HG03342 (cell line): ENCODE results near the gene COL7A1.
"Not testable (repeated sequence)": the region's sequence is repeated elsewhere in the genome, so short reads cannot be mapped to it uniquely, and the experiment has no call there.

ENCODE experiments used
- ATAC-seq: cut with Tn5 transposase; IDR thresholded peaks from one replicate; pipeline ENCODE4 v1.9.1; 2021; ENCODE audit warnings: mild to moderate bottlenecking, moderate library complexity; ENCODE audit not compliant: unreplicated experiment

Gene COL7A1

GRCh38 chr3:48564667-48565066 lies 30.5 kb downstream of the COL7A1 start:
- no peak for ATAC-seq

DNA sequence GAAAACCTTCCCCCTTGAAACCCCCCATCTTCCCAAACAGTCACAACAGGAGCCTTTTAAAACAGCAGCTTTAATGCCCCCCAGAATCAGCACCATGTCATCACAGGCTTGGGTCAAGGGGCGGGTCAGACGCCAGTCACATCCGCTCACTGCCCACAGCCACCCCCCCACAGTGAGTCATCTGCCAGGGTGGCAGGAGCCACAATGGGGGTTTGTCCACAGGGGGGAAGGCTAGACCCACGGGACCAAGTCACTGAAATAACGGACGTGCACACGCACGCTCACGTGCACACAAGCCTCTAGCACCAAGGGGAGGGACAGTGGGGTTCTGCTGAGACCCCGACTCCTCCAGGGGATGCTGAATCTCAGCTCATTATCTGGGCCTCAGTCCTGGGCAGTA lies 31.1 kb downstream of the COL7A1 start:
- no peak for ATAC-seq

- no peak for ATAC-seq
Measured at GRCh38 chr3:48563382-48563918, 31.7 kb downstream of the COL7A1 start, which contains the start of gene UCN2. UCN2 (minus strand) TSS chr3:48563781; CDS start chr3:48563124, 657 bp downstream.

- ATAC-seq = no peak
Measured at GRCh38 chr3:48562367-48563095, 32.6 kb downstream of the COL7A1 start.

DNA sequence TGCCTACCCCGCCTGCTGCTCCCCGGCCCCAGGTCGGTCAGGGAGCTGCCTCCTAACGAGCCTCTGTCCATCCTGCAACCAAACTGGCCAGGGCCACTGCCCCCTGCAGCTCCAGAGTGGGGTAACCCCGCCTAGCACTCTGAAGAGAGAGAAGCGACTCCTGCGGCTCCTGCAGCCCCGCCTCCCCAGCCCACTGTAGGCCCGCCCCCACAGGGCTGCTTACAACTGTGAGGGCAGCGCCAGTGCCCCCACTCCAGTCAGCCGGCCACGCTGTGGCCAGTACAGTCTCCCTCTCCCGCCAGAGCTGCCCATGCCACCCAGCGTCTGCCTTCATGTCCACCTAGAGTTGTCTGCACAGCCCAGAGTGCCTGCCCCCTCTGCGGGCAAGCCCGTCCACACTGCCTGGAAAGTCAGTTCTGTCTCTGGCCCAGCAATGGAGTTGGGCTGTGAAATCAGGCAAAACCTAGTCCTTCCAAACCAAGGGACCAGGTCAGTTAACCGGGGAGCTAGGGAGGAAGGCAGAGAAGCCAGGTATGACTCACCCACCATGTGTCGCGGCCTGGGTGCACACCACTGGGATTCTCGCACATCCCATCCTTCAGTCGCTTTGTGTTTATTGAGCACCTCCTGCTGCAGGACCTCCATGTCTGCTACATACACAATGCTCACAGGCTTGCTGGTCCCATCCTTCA lies 33.9 kb downstream of the COL7A1 start:
- ATAC-seq = no peak

GRCh38 chr3:48560648-48561018 lies 34.5 kb downstream of the COL7A1 start:
- no peak for ATAC-seq

DNA sequence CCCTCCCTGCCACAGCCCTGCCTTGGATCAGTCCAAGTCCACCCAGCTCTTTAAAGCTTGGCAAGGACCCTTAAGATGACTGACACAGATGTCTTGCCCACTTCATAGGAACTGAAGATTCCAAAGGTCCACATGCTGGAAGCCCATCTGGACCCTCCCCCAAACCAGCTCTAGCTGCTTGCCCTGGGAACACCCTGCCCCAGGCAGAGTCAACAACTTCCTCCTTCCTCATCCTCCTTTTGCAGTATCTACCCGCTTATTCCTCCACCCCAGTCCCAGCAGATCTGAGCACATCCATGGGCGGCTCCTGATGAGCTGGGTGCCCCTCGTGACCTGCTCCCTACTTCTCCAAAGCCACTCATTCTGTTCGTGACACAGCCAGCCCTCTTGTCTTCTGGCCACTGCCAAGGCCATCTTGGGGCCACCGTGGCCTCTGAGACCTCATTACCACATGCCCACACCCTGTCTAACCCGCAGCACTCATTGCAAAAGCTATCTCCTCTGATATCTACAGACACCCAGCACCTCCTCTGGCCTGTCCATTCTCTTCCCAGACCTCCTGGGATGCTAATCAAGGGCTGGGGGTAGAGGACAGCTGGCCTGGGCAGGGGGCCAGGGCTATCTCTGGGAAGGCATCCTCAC lies 36.5 kb downstream of the COL7A1 start:
- no peak for ATAC-seq

GRCh38 chr3:48556796-48557626 lies 38.1 kb downstream of the COL7A1 start, which contains the start of gene PFKFB4:
PFKFB4 (minus strand) TSS chr3:48556803; CDS start chr3:48556777, 26 bp downstream.
- ATAC-seq = peak; percentile 80

DNA sequence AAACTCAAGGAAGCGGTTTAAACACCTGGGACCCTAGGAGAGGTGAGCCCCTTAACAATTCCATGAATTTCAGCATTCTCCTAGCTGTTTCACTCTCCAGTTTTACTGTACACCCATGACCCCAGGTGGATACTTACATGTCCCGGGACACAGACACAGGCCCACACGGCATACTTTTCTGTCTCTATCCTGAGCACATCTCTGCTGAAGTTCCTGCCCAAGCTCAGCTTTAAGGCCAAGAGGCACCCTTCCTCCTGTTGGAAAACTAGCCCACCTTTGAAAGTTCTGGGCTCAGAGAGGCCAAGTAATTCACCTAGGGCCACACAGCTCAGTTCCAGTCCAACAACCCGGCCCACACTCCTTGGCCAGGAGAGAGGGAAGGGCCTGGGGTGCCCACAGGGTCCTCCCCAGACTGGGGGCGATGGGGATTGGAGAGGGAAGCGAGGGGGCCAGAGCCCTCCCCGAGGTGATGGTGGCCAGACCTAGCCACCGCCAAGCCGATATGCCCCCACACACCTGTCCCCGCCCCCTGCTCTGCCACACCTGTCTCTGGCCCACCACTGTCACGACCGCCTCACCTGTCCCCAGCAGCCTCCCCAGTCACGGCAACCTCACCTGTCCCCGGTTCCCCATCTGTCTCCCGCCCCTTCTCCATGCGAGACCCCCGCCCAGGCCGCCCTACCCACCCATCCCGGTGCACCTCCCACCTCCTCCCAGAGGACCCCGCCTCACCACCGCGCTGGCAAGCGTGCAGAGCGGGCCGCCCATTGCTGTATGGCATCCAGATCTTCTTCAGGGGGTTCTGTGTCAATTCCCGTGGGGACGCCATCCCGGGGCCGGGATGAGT lies 39.0 kb downstream of the COL7A1 start:
- ATAC-seq = no peak

GRCh38 chr3:48555231-48555948 lies 39.7 kb downstream of the COL7A1 start:
- no peak for ATAC-seq

DNA sequence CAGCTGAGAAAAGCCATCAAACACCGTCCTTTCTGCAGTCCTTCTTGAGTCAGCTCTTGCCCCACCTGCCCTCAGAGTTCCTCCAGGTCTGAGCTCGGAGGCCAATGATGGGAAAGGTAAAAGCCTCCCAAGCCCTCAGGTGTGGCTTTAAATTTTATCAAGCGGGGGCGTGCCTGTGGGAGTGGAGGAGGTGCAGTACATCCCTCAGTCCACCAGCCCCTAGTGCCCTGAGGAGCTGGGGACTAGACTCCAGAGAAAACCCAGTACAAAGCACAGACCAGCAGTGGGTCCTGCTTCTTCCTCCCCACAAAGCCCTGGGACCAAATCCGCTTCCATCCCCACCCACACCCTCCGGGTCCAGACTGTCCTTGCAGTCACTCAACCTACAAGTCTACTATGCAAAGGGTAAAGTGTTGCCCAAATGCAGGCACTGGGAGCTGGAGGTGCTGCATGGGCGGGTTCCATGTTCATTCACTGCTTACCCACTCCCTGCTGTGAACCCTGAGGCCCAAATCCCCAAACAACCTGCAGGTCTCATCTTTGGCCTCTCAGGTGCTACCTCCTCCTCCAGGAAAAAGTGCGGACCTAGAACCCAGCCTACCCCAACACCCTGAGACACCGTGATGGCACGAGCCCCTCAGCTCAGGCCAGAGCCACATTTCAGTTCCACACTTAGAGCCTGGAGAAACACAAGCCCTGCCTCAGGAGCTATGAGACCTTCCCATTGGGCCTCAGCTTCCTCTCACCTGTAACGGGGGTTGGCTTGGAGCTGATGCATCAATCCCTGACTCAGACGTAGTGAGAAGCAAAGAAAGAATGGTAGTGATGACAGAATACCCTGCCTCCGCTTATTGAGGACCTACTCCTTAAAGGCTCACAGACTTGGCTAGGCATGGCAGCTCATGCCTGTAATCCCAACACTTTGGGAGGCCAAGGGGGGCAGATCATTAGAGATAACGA lies 41.0 kb downstream of the COL7A1 start:
- ATAC-seq = no peak

DNA sequence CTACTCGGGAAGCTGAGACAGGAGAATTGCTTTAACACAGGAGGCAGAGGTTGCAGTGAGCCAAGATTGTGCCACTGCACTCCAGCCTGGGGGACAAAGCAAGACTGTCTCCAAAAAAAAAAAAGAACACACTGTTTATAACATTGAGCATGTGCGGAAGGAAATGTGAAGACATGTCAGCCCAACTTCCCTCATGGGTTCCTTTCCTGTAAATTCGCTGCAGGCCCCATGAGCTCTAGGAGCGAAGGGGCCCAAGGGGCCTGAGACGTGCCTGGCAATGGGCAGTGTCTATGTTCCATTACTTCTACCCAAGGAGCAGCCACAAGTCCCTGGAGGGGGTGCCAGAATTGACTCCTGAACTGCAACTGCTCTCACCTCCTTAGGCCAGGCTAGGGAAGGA lies 41.8 kb downstream of the COL7A1 start:
- ATAC-seq = no peak

DNA sequence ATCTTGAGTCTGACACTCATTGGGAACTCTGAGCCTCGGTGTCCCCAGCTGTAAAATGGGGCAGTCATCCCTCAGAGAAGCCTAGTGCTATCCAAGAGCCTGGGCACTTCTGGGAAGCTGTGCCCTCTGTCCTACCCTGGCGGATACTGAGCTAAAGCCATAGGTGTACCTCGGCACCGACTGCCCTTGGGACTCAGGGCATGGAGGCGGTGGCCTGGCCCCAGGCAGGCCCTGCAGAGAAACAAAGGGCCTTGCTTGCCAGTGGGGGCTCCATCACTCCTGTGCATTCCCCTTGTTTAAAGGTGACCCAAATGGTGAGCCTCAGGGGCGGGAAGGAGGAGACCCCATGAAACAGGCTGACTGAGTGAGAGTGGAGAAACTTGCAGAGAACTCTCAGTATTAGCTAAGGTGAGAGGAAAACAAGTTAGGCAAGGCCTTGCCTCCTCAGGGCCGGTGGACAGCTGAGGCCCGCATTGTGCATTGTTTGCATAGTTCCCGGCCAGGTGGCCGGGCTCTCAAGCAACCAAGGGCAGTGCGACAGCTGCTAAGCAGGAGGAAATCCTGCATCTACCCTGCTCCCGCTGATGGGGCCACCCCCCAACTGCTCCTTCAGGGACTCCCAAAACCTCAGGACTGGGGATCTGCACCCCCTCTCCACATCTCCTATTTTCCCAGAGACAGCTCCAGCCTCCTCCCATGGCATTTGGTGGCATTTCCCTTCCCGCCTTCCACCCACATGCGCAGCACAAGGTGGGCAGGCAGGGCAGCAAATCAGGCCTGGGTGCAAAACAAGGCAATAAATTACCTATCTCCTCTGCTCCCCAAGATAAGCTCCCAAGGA lies 42.8 kb downstream of the COL7A1 start:
- no peak for ATAC-seq

- ATAC-seq = not testable (repeated sequence)
Measured at GRCh38 chr3:48551651-48552050, 43.5 kb downstream of the COL7A1 start.

DNA sequence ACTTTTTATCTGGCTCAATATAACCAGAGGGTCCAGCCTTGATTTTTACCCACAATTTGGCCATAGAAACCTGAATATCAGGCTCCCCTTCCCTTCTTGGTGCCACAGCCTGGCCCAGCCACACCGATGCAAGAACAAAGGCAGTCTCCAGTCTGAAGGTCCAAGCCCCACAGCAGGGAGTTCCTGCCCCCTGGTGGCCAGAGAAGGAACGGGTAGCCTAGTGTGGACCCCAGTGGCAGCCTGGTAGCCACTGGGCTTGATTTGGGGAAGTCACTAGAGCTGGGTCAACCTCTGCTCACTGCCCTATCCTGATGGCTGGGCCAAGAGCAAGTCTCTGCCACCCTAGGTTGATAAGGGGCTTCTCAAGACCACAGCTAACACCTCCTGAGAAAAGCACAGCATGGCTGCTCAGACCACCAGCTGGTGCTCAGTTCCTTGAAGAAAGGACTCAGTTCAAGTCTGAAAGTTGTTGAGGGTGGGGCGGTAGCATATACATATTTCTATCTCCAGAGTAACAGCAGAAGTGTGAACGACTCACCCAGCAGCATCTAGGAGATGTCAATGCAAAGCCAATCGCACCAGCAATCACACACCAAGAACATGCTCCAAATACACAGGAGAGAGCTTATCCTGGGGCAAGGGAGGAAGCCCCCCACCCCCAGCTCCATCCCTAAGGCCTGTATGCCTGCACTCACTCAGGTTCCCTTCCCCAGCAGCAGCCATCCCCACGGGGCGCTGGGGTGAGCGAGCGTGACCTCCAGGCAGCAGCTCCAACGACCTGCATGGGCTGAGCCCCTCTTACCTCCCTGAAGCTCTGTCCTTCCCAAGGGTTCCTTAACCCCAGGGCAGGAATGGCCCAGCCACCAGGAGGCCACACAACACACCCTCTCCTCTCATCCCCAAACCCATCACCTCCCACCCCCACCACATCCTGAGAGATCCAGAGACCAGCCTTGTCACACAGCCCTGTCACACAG lies 46.1 kb downstream of the COL7A1 start:
- ATAC-seq = no peak

DNA sequence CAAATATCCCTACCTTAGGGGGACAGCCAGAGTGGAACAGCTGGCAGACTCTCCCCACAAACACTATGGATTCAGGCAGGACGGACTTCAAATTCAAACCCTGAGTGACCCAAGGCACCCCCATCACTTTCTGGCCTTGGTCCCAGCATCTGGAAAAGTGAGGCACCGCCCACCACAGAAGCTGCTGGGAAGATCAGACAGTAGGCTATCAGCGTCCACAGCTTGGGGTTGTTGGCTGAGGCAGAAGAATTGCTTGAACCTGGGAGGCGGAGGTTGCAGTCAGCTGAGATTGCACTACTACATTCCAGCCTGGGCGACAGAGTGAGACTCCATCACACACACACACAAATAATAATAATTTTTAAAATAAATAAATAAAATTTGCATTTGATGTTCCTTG lies 47.0 kb downstream of the COL7A1 start:
- no peak for ATAC-seq
